GM19468 (cell line): ENCODE results near the gene NFIX.

Experiments used
- ATAC-seq: cut with Tn5 transposase; IDR thresholded peaks from one replicate; pipeline ENCODE4 v1.9.1; 2021; ENCODE audit warnings: mild to moderate bottlenecking, moderate library complexity, moderate number of reproducible peaks; ENCODE audit not compliant: unreplicated experiment; ENCODE audit errors: extremely low read depth

The NFIX gene

GRCh38 chr19:13117772-13118423 is 122.6 kb downstream of the NFIX start, which contains the start of gene NACC1:
NACC1 (plus strand) TSS chr19:13118264; CDS start chr19:13135208, 16,944 bp downstream.
- peak; percentile 33 for ATAC-seq

- ATAC-seq, result no peak
Observed at GRCh38 chr19:13118424-13119193, 123.3 kb downstream of the NFIX start.

GRCh38 chr19:13119627-13120026 is 124.4 kb downstream of the NFIX start:
- no peak for ATAC-seq

- no peak for ATAC-seq
Observed at GRCh38 chr19:13120031-13120430, 124.8 kb downstream of the NFIX start.

- ATAC-seq, result no peak
Observed at GRCh38 chr19:13120817-13121216, 125.5 kb downstream of the NFIX start.

GRCh38 chr19:13121551-13122274 is 126.4 kb downstream of the NFIX start:
- no peak for ATAC-seq

- no peak for ATAC-seq
Observed at GRCh38 chr19:13122275-13122878, 127.1 kb downstream of the NFIX start.

GRCh38 chr19:13122980-13123957 is 128.0 kb downstream of the NFIX start:
- ATAC-seq, result no peak

GRCh38 chr19:13127051-13127450 is 131.8 kb downstream of the NFIX start:
- ATAC-seq, result no peak

GRCh38 chr19:13127811-13128575 is 132.7 kb downstream of the NFIX start:
- no peak for ATAC-seq

- ATAC-seq, result no peak
Observed at GRCh38 chr19:13128583-13128982, 133.3 kb downstream of the NFIX start.

- ATAC-seq, result no peak
Observed at GRCh38 chr19:13129384-13129783, 134.1 kb downstream of the NFIX start.

GRCh38 chr19:13130886-13131490 is 135.7 kb downstream of the NFIX start:
- ATAC-seq, result no peak

- no peak for ATAC-seq
Observed at GRCh38 chr19:13132471-13133180, 137.4 kb downstream of the NFIX start.

- no peak for ATAC-seq
Observed at GRCh38 chr19:13133241-13133870, 138.1 kb downstream of the NFIX start.

GRCh38 chr19:13134626-13135025 is 139.4 kb downstream of the NFIX start:
- no peak for ATAC-seq
